HEK293 (cell line): ENCODE measurements around the gene ADGRD1.

Experiments
- RBAK ChIP-seq: fragments of 450-650 bp; formaldehyde crosslinking; IDR thresholded peaks from 2 replicates; pipeline ENCODE4 v1.5.1; 2016; ENCODE audit warnings: missing biosample characterization, missing genetic modification characterization
- ZNF501 ChIP-seq: fragments of 450-650 bp; formaldehyde crosslinking; IDR thresholded peaks from 2 replicates; pipeline ENCODE4 v1.5.1; 2016; ENCODE audit warnings: missing biosample characterization, missing genetic modification characterization
- ZNF571 ChIP-seq: fragments of 450-650 bp; formaldehyde crosslinking; IDR thresholded peaks from 2 replicates; pipeline ENCODE4 v1.5.0; 2017; ENCODE audit warnings: missing biosample characterization, missing genetic modification characterization
- TF ChIP-seq, protein P1 (sequence below): fragments of 450-650 bp; formaldehyde crosslinking; IDR thresholded peaks from 2 replicates; pipeline ENCODE4 v1.5.1; 2016; ENCODE audit warnings: missing biosample characterization, missing genetic modification characterization
- TF ChIP-seq, protein P2 (sequence below): fragments of 450-650 bp; formaldehyde crosslinking; IDR thresholded peaks from 2 replicates; pipeline ENCODE4 v1.5.1; 2016; ENCODE audit warnings: missing biosample characterization, missing genetic modification characterization

DNA sequence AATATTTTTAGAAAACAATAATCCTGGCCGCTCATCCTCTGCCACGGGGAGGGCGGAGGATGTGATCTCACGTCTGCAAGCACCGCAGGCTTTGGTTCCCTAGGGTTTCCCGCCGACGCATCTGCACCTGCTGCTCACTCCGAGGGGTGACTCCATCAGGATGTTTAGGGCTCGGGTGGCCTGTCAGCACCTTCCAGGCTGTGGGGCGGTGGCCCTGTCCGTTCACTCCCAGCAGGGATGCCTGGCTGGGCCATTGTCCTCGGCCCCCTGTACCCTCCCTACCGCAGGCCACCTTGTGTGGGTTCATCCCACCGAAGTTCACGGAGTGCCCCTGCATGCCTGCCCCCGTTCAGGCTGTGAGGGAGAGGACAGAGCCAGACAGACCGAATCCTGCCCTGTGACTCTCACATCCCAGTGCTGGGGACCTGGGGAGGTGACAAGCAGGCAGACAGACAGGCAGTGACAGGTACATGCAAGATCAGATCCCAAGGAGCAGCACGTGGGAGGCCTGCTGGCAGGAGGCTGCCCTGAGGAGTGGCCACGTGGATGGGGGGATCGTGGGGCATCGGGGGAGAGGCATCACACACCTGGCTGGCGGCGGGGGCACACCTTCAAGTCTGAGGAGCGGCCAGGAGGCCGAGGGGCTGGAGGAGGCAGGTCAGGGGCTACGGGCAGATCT, 112.6 kb downstream of the ADGRD1 start:
- TF ChIP-seq RBAK (no peak), ZNF571 (no peak), ZNF501 (no peak)
- TF ChIP-seq, protein P1, sequence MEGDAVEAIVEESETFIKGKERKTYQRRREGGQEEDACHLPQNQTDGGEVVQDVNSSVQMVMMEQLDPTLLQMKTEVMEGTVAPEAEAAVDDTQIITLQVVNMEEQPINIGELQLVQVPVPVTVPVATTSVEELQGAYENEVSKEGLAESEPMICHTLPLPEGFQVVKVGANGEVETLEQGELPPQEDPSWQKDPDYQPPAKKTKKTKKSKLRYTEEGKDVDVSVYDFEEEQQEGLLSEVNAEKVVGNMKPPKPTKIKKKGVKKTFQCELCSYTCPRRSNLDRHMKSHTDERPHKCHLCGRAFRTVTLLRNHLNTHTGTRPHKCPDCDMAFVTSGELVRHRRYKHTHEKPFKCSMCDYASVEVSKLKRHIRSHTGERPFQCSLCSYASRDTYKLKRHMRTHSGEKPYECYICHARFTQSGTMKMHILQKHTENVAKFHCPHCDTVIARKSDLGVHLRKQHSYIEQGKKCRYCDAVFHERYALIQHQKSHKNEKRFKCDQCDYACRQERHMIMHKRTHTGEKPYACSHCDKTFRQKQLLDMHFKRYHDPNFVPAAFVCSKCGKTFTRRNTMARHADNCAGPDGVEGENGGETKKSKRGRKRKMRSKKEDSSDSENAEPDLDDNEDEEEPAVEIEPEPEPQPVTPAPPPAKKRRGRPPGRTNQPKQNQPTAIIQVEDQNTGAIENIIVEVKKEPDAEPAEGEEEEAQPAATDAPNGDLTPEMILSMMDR (tag by site-specific recombination), result no peak
- TF ChIP-seq, protein P2, sequence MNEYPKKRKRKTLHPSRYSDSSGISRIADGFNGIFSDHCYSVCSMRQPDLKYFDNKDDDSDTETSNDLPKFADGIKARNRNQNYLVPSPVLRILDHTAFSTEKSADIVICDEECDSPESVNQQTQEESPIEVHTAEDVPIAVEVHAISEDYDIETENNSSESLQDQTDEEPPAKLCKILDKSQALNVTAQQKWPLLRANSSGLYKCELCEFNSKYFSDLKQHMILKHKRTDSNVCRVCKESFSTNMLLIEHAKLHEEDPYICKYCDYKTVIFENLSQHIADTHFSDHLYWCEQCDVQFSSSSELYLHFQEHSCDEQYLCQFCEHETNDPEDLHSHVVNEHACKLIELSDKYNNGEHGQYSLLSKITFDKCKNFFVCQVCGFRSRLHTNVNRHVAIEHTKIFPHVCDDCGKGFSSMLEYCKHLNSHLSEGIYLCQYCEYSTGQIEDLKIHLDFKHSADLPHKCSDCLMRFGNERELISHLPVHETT (tag by site-specific recombination), result no peak
